Fibroblast of villous mesenchyme (primary cell): ENCODE measurements around the gene SLC12A7. TPM values are rescaled to one million over a fixed set of nuclear protein-coding genes. Genes with fewer than 3 reads are reported as not detected.

Source experiments
- DNase-seq: peaks from one replicate; pipeline ENCODE4 v3.0.0-alpha.2; 2010; ENCODE audit warnings: low read depth
- H3K4me3 ChIP-seq: 2 replicates; pipeline ENCODE4 v1.5.1; 2011; ENCODE audit warnings: low read depth, mild to moderate bottlenecking, low read length
- CTCF ChIP-seq: IDR thresholded peaks from 2 replicates; pipeline ENCODE4 v1.5.1; 2012; ENCODE audit warnings: low read depth, mild to moderate bottlenecking, low read length; ENCODE audit not compliant: insufficient read depth
- total RNA-seq: library from RNA; depleted of rRNA; stranded (reverse); fragments of >200 nt; gene quantifications from 2 replicates; pipeline ENCODE4 v1.2.3, GENCODE V29; 2012

Gene SLC12A7
- total RNA-seq, 1 donor, result 9.5 TPM

GRCh38 chr5:1151316-1151715 is 39.5 kb upstream of the SLC12A7 start:
- no peak for DNase-seq
- no peak for TF ChIP-seq CTCF
- no peak overlapping the region for H3K4me3 ChIP-seq

DNA sequence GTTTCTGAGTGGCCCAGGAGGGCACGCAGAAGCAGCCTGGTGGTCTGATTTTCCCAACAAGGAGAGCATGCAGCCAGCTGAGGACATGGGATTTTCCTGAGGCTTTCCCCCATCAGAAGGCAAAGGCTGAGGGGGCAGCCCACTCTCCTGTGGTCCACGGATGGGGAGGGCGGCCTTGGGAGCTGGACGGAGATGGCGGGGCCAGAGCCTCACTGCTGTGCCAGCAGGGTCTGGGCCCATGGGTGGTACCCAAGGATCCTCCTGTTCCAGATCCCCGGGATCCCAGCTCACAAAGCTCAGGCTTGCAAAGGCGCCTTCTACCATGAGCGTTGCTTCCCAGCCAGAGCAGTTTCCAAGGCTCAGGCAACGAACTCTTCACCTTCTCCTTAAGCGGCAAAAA is 39.0 kb upstream of the SLC12A7 start:
- no peak for TF ChIP-seq CTCF
- DNase-seq, result no peak
- H3K4me3 ChIP-seq, result no peak overlapping the region

DNA sequence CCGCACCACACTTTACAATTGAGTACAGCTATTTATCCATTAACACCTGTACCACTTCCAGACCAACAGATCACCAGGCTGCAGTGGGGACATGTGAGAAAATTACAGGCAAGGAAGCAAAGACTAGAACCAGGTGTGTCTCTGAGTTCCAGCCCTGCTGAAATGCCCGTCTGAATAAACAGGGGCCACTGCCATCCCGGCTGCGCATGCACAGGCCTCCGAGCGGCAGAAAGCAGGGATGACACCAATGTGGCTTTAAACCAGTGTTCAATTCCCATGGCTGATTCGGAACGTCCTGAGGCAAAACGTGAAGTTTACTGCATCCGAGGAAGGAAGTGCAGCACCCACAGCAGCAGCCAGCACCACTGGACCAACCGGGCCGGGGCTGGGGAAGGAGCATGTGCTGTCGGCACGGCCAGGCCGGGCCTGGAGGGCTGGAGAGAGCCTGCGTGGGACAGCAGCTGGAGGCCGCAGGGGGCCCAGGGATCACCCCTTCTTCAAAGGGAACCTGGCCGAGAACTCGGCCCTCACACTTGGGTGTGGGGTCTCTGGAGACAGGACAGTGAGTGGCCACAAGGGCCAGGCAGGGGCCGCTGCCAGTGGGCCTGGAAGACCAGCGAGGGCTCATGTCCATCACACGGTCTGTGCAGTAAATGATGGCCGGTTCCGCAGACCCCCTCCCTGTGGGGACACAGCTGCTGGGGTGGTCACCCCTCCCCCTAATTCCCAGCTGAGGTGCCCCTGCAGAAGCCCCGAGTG is 33.0 kb upstream of the SLC12A7 start:
- DNase-seq, result no peak
- no peak overlapping the region for H3K4me3 ChIP-seq
- TF ChIP-seq CTCF, result no peak

DNA sequence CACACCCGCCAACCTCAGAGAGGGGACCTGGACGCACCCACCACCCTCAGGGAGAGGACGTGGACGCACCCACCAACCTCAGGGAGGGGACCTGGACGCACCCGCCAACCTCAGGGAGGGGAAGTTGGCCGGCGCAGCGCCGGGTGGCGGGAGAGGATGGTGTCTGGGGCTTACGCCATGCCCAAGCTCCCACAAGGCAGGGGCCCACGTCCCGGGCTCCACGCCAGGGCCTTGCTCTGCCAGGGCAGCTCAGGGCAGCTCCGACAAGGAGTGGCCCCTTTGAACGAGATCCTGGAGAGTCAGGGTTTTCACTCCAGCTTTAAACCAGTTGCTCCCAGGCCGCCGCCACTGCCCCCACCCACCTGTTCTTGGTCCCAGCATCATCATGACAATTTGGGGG is 32.2 kb upstream of the SLC12A7 start:
- no peak for TF ChIP-seq CTCF
- H3K4me3 ChIP-seq, result no peak overlapping the region
- DNase-seq, result no peak

- no peak for DNase-seq
Measured at GRCh38 chr5:1143670-1143951, 31.7 kb upstream of the SLC12A7 start.

GRCh38 chr5:1142886-1143669 is 31.2 kb upstream of the SLC12A7 start:
- no peak for DNase-seq
- TF ChIP-seq CTCF, result no peak
- no peak overlapping the region for H3K4me3 ChIP-seq

More at GRCh38 chr5:1143670-1143951, 31.7 kb upstream of the SLC12A7 start:
- no peak for TF ChIP-seq CTCF
- H3K4me3 ChIP-seq, result no peak overlapping the region
